HG02678 (cell line): Measurements from ENCODE around the gene FLCN.

ENCODE experiments used
- ATAC-seq: cut with Tn5 transposase; IDR thresholded peaks from one replicate; pipeline ENCODE4 v1.9.1; 2021; ENCODE audit warnings: mild to moderate bottlenecking, moderate library complexity; ENCODE audit not compliant: unreplicated experiment

Gene FLCN

DNA sequence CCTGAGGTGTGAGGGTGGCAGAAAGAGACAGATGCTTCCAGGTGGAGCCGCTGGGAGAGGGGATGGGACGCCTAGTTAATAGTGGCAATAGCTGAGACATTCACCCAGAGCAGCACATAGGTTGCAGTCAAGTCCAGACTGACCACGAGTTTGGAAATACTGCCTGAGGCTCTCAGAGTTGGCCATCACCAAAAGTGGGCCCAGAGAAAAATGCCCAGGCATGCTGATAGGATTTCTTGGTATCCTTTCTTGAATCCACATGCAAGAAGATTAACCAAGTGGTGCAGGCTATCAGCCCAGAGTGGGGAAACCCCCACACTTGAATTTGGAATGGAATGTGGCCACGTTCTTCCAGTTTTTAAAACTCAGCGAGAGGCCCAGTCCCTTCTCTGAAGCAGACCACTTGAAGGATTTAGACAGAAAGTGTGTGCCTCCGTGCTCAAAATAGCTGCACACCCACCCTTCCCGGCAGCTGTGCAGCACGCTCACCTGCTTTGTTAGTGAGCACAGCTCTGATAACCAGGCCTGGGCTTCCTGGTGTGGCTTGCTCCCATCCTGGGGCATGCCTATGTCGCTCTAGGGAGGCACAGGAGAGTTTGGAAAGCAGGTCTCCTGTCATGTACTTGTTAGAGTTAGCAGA, 66.5 kb downstream of the FLCN start:
- no peak for ATAC-seq

DNA sequence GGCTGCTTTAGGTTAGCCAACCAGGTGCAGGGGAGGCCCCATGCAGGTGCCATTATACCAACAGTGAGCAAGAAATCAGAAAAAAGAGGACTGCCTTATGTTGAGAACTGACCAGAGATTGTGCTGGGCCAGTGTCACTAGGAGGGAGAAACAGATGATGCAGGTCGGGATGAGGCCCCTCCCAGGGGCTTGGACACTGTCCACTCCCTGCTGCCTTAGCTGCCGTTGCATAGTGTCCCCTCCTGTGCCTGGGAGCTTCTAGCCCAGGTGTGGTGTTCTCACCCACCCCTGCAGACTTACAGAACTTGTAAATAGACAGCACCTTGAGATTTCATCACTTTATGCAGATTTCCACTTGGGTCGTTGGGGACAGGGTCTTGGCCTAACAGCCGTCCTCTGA, 67.6 kb downstream of the FLCN start:
- no peak for ATAC-seq

DNA sequence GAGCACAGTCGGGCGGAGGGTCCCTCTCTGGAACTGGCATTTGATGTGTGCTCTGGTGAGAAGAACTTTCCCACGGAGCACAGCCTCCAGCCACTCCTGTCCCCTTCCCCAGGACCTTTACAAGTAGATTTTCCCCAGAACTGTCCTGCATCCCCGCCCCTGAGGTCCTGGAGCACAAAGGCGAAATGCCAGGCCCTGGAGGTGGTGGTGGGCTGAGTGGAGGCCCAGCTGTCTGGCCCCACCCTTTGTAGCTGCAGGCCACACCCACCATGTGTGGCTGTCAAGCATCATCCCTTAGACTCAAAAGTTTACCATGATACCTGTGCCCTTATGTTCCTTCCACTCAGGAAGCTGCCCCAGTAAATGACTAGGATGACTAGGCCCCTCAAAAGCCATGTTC, 68.6 kb downstream of the FLCN start:
- ATAC-seq = no peak

DNA sequence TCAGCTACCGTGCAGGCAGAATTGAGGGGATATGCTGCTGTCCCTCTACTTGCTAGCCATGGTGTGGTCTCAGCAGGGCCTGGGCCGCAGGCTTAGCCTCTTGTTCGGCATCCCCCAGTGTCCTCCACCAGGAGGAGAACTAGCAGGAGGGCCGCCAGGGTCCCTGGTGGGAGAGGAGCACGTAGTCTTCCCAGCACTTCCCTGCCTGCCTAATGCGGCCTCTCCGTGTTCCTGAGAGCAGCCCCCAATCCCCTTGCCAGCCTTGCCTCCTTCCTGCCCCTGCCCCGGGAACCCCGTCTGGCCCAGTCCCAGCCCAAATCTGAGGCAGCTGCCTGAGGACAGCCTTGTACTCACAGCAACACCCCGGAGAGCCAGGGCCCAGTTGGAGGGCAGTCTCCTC, 69.0 kb downstream of the FLCN start:
- ATAC-seq = no peak

DNA sequence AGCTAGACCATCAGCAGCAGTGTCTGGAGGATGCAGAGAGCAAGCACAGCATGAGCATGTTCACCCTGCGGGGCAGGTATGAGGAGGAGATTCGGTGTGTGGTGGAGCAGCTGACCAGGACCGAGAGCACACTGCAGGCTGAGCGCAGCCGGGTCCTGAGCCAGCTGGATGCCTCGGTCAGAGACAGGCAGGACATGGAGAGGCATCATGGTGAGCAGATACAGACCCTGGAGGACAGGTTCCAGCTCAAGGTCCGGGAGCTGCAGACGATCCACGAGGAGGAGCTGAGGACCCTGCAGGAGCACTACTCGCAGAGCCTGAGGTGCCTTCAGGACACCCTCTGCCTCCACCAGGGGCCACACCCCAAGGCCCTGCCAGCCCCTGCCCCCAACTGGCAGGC, 69.6 kb downstream of the FLCN start:
- no peak for ATAC-seq

DNA sequence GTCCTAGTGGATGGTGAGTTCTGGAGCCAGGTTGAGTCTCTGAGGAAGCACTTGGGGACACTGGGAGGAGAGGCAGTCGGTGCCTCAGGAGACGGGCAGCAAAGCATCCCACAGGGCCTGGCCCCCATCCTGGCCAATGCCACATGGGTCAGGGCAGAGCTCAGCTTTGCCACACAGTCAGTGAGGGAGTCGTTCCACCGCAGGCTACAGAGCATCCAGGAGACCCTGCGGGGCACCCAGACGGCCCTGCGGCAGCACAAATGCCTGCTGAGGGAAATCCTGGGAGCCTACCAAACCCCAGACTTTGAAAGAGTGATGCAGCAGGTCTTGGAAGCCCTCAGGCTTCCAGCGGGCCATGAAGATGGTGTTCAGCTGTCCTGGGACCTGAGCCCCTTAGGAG, 70.5 kb downstream of the FLCN start:
- no peak for ATAC-seq

DNA sequence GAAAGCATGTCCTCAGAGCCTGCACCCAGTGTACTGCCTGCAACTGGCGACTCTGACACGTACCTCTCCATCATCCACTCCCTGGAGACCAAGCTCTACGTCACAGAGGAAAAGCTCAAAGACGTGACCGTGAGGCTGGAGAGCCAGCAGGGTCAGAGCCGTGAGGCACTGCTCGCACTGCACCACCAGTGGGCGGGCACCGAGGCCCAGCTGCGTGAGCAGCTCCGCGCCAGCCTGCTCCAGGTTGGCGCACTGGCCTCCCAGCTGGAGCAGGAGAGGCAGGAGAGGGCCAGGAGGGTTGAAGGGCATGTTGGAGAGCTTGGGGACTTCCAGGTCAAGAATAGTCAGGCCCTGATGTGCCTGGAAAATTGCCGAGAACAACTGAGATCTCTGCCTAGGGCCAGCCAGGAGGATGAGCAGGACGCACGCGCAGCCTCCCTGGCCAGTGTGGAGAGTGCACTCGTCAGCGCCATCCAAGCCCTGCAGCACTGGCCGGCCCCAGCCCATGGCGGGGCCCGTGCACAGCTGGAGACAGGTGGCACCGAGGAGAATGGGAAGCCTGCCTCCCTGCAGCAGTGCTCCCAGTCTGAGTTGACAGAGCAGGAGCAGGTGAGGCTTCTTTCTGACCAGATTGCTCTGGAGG, 71.2 kb downstream of the FLCN start:
- ATAC-seq = no peak

DNA sequence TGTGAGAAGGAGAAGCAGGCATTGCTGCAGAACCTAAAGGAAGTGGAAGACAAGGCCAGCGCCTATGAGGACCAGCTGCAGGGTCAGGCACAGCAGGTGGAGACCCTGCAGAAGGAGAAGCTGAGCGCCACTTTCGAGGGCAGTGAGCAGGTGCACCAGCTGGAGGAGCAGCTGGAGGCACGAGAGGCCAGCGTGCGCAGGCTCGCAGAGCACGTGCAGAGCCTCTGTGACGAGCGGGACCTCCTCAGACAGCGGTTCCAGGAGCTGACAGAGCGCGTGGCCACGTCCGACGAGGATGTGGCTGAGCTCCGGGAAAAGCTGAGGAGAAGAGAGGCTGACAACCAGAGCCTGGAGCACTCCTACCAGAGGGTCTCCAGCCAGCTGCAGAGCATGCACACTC, 72.3 kb downstream of the FLCN start:
- ATAC-seq = no peak

DNA sequence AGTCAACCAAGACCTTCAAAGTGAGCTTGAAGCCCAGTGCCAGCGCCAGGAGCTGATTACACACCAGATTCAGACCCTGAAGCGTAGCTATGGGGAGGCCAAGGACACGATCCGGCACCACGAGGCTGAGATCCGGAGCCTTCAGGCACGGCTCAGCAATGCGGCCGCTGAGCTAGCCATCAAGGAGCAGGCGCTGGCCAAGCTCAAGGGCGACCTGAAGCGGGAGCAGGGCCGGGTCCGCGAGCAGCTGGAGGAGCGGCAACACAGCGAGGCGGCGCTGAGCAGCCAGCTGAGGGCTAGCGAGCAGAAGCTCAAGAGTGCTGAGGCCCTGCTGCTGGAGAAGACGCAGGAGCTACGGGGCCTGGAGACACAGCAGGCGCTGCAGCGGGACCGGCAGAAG, 72.8 kb downstream of the FLCN start:
- ATAC-seq = no peak
